ENCODE data around the gene INPP4B.

The INPP4B gene

DNA sequence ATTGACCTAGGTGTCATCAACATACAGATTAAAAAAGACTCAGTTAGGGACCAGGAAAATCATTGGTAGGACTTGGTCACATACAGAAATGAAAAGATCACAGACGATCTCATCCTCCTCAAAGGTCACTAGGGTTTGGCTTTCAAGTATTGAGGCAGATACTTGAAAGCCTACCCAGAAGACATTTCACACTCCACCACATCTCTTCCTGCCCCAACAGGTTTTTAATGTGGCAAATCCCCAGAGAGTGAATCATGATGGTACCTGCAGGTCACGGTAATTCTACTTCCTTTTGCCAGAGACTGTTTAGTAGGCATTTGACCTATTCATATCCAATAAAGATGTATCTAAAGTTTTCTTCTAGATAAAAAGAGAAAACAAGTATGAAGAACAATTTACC, 44.1 kb downstream of the INPP4B start:
- H3K9ac ChIP-seq (ENCODE audit: low read length in 2 of 2) = no peak overlapping the region
- no peaks in the 10 kb centered on the region for H3K9me3 ChIP-seq (ENCODE audit: control insufficient read depth in 2 of 2, low read length in 2 of 2)
- no peak overlapping the region for H3K27ac ChIP-seq (ENCODE audit: low read length)
- H3K36me3 ChIP-seq (ENCODE audit: control insufficient read depth in 2 of 2, insufficient read depth in 2 of 2, low read length in 2 of 2) = peaks cover 0 to 2% of the 10 kb centered on the region in 2 donors
- H3K4me1 ChIP-seq (ENCODE audit: control insufficient read depth, insufficient read depth, low read length) = no peaks in the 10 kb centered on the region
- H3K27me3 ChIP-seq (ENCODE audit: control insufficient read depth in 1 of 2, insufficient read depth in 2 of 2, low read length in 2 of 2) = no peaks in the 10 kb centered on the region
- no peak overlapping the region for H3K4me3 ChIP-seq (ENCODE audit: low read length in 2 of 2)

GRCh38 chr4:142781114-142781513, 65.0 kb downstream of the INPP4B start:
- Histone ChIP-seq H3K4me3 (ENCODE audit: low read length in 2 of 2) (no peak overlapping the region), H3K9me3 (ENCODE audit: control insufficient read depth in 2 of 2, low read length in 2 of 2) (no peaks in the 10 kb centered on the region), H3K9ac (ENCODE audit: low read length in 2 of 2) (no peak overlapping the region), H3K36me3 (ENCODE audit: control insufficient read depth in 2 of 2, insufficient read depth in 2 of 2, low read length in 2 of 2) (no peaks in the 10 kb centered on the region), H3K27ac (ENCODE audit: low read length) (no peak overlapping the region), H3K27me3 (ENCODE audit: control insufficient read depth in 1 of 2, insufficient read depth in 2 of 2, low read length in 2 of 2) (no peaks in the 10 kb centered on the region), H3K4me1 (ENCODE audit: control insufficient read depth, insufficient read depth, low read length) (no peaks in the 10 kb centered on the region)

DNA sequence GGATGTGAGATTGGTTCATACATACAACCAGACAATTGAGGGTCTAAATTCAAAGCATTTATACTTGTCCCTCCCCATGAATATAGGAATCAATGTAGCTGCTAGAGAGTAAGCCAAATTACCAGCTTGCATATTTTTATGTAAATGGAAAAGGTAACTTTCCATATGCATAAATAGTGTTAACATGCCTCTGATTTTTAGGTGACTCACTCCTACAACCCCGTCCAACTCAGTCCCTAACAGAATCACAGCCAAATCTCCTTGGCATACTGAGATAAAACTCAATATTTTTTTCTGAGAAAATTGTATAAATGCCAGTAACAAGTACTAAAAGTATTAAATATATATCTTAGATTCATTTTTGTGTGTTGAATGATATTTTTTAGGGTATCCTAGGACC, 67.2 kb downstream of the INPP4B start:
- Histone ChIP-seq H3K4me3 (ENCODE audit: low read length in 2 of 2) (no peak overlapping the region), H3K27ac (ENCODE audit: low read length) (no peak overlapping the region), H3K4me1 (ENCODE audit: control insufficient read depth, insufficient read depth, low read length) (no peaks in the 10 kb centered on the region), H3K36me3 (ENCODE audit: control insufficient read depth in 2 of 2, insufficient read depth in 2 of 2, low read length in 2 of 2) (no peaks in the 10 kb centered on the region), H3K27me3 (ENCODE audit: control insufficient read depth in 1 of 2, insufficient read depth in 2 of 2, low read length in 2 of 2) (no peaks in the 10 kb centered on the region), H3K9me3 (ENCODE audit: control insufficient read depth in 2 of 2, low read length in 2 of 2) (no peaks in the 10 kb centered on the region), H3K9ac (ENCODE audit: low read length in 2 of 2) (no peak overlapping the region)

GRCh38 chr4:142778430-142778829, 67.7 kb downstream of the INPP4B start:
- Histone ChIP-seq H3K27me3 (ENCODE audit: control insufficient read depth in 1 of 2, insufficient read depth in 2 of 2, low read length in 2 of 2) (no peaks in the 10 kb centered on the region), H3K36me3 (ENCODE audit: control insufficient read depth in 2 of 2, insufficient read depth in 2 of 2, low read length in 2 of 2) (no peaks in the 10 kb centered on the region), H3K27ac (ENCODE audit: low read length) (no peak overlapping the region), H3K4me3 (ENCODE audit: low read length in 2 of 2) (no peak overlapping the region), H3K9me3 (ENCODE audit: control insufficient read depth in 2 of 2, low read length in 2 of 2) (no peaks in the 10 kb centered on the region), H3K9ac (ENCODE audit: low read length in 2 of 2) (no peak overlapping the region), H3K4me1 (ENCODE audit: control insufficient read depth, insufficient read depth, low read length) (no peaks in the 10 kb centered on the region)

DNA sequence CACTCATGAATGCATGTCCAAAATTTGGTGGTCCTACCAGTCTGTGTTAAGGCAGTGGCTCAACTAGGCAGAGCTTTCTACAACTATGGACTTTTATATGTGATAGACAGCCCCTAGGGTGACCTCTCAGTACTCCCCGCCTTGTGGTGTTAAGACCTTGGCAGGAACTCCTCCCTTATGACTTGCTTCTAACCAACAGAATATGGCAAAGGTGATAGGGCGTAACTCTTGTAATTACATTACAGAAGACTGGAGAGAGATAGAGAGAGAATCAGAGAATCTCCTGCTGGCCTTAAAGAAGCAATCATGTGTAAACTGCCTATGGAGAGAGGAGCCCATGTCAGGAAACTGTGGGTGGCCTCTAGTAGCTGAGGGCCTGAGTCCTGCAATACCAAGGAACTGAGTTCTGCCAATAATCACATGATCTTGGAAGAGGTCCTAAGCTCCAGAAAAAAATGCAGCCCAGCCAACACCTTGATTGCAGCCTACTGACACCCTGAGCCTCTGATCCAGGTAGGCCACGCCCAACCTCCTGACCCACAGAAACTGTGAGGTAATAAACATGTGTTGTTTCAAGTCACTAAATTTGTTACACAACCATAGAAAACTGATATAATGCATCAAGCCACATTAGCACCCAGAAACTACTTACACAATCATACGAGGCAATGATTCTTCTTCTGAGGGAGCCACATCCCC, 68.9 kb downstream of the INPP4B start:
- Histone ChIP-seq H3K9me3 (ENCODE audit: control insufficient read depth in 2 of 2, low read length in 2 of 2) (no peaks in the 10 kb centered on the region), H3K36me3 (ENCODE audit: control insufficient read depth in 2 of 2, insufficient read depth in 2 of 2, low read length in 2 of 2) (no peaks in the 10 kb centered on the region), H3K27me3 (ENCODE audit: control insufficient read depth in 1 of 2, insufficient read depth in 2 of 2, low read length in 2 of 2) (no peaks in the 10 kb centered on the region), H3K27ac (ENCODE audit: low read length) (no peak overlapping the region), H3K4me3 (ENCODE audit: low read length in 2 of 2) (no peak overlapping the region), H3K9ac (ENCODE audit: low read length in 2 of 2) (no peak overlapping the region), H3K4me1 (ENCODE audit: control insufficient read depth, insufficient read depth, low read length) (no peaks in the 10 kb centered on the region)

GRCh38 chr4:142776026-142776425, 70.1 kb downstream of the INPP4B start:
- H3K9me3 ChIP-seq (ENCODE audit: control insufficient read depth in 2 of 2, low read length in 2 of 2) = no peaks in the 10 kb centered on the region

GRCh38 chr4:142773505-142773904, 72.6 kb downstream of the INPP4B start:
- Histone ChIP-seq H3K4me1 (ENCODE audit: control insufficient read depth, insufficient read depth, low read length) (no peaks in the 10 kb centered on the region), H3K36me3 (ENCODE audit: control insufficient read depth in 2 of 2, insufficient read depth in 2 of 2, low read length in 2 of 2) (no peaks in the 10 kb centered on the region), H3K9ac (ENCODE audit: low read length in 2 of 2) (no peak overlapping the region), H3K27ac (ENCODE audit: low read length) (no peak overlapping the region), H3K9me3 (ENCODE audit: control insufficient read depth in 2 of 2, low read length in 2 of 2) (no peaks in the 10 kb centered on the region), H3K27me3 (ENCODE audit: control insufficient read depth in 1 of 2, insufficient read depth in 2 of 2, low read length in 2 of 2) (no peaks in the 10 kb centered on the region), H3K4me3 (ENCODE audit: low read length in 2 of 2) (no peak overlapping the region)

More at GRCh38 chr4:142776026-142776425, 70.1 kb downstream of the INPP4B start:
- Histone ChIP-seq H3K9ac (ENCODE audit: low read length in 2 of 2) (no peak overlapping the region), H3K27ac (ENCODE audit: low read length) (no peak overlapping the region), H3K4me3 (ENCODE audit: low read length in 2 of 2) (no peak overlapping the region), H3K4me1 (ENCODE audit: control insufficient read depth, insufficient read depth, low read length) (no peaks in the 10 kb centered on the region), H3K36me3 (ENCODE audit: control insufficient read depth in 2 of 2, insufficient read depth in 2 of 2, low read length in 2 of 2) (no peaks in the 10 kb centered on the region), H3K27me3 (ENCODE audit: control insufficient read depth in 1 of 2, insufficient read depth in 2 of 2, low read length in 2 of 2) (no peaks in the 10 kb centered on the region)

GRCh38 chr4:142762280-142762679, 83.8 kb downstream of the INPP4B start:
- Histone ChIP-seq H3K9ac (ENCODE audit: low read length in 2 of 2) (no peak overlapping the region), H3K4me1 (ENCODE audit: control insufficient read depth, insufficient read depth, low read length) (no peaks in the 10 kb centered on the region), H3K9me3 (ENCODE audit: control insufficient read depth in 2 of 2, low read length in 2 of 2) (no peaks in the 10 kb centered on the region), H3K27me3 (ENCODE audit: control insufficient read depth in 1 of 2, insufficient read depth in 2 of 2, low read length in 2 of 2) (no peaks in the 10 kb centered on the region), H3K4me3 (ENCODE audit: low read length in 2 of 2) (no peak overlapping the region), H3K36me3 (ENCODE audit: control insufficient read depth in 2 of 2, insufficient read depth in 2 of 2, low read length in 2 of 2) (no peaks in the 10 kb centered on the region), H3K27ac (ENCODE audit: low read length) (no peak overlapping the region)

GRCh38 chr4:142752202-142752786, 93.8 kb downstream of the INPP4B start:
- Histone ChIP-seq H3K4me1 (ENCODE audit: control insufficient read depth, insufficient read depth, low read length) (no peaks in the 10 kb centered on the region), H3K36me3 (ENCODE audit: control insufficient read depth in 2 of 2, insufficient read depth in 2 of 2, low read length in 2 of 2) (no peaks in the 10 kb centered on the region), H3K9me3 (ENCODE audit: control insufficient read depth in 2 of 2, low read length in 2 of 2) (no peaks in the 10 kb centered on the region), H3K27ac (ENCODE audit: low read length) (peak overlapping the region; percentile 26), H3K9ac (ENCODE audit: low read length in 2 of 2) (no peak overlapping the region), H3K4me3 (ENCODE audit: low read length in 2 of 2) (no peak overlapping the region), H3K27me3 (ENCODE audit: control insufficient read depth in 1 of 2, insufficient read depth in 2 of 2, low read length in 2 of 2) (no peaks in the 10 kb centered on the region)

DNA sequence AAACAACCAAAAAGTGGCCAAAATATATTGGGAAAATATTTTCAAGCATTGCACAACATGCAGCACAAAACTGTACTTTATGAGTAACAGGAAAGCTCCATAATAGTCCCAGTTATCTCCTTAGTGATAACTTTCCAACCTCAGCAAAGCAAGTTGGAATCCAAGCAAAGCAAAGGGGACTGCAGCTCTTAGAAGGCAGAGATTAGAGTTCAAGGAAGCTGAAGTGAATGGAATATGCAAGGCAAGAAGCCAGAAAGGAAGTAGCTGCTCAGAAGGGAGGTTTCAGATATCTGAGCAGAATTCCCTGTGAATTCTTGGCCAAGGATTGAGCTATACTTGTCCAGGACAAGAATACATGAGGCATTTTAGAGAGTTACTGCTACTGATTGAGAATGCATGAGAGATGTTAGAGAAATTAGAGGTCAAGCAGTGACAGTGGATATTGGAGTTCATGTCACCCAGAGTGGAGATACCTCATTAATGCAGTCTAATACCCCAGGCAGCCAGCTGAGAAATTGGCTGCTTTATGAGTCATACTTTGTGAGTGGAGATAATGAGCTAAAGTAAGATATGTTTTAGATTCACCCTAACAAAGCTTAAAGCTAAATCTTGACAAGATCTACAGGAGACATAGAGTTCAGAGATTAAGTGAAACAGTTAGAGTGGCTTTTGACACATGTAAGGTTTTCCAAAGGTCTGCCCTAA, 102.8 kb downstream of the INPP4B start:
- H3K9ac ChIP-seq (ENCODE audit: low read length in 2 of 2) = no peak overlapping the region
- H3K4me3 ChIP-seq (ENCODE audit: low read length in 2 of 2) = no peak overlapping the region
- H3K27ac ChIP-seq (ENCODE audit: low read length) = no peak overlapping the region
- no peaks in the 10 kb centered on the region for H3K9me3 ChIP-seq (ENCODE audit: control insufficient read depth in 2 of 2, low read length in 2 of 2)
- no peaks in the 10 kb centered on the region for H3K4me1 ChIP-seq (ENCODE audit: control insufficient read depth, insufficient read depth, low read length)
- H3K27me3 ChIP-seq (ENCODE audit: control insufficient read depth in 1 of 2, insufficient read depth in 2 of 2, low read length in 2 of 2) = no peaks in the 10 kb centered on the region
- no peaks in the 10 kb centered on the region for H3K36me3 ChIP-seq (ENCODE audit: control insufficient read depth in 2 of 2, insufficient read depth in 2 of 2, low read length in 2 of 2)

- Histone ChIP-seq H3K36me3 (ENCODE audit: control insufficient read depth in 2 of 2, insufficient read depth in 2 of 2, low read length in 2 of 2) (no peaks in the 10 kb centered on the region), H3K27ac (ENCODE audit: low read length) (no peak overlapping the region), H3K27me3 (ENCODE audit: control insufficient read depth in 1 of 2, insufficient read depth in 2 of 2, low read length in 2 of 2) (no peaks in the 10 kb centered on the region), H3K4me1 (ENCODE audit: control insufficient read depth, insufficient read depth, low read length) (no peaks in the 10 kb centered on the region), H3K9me3 (ENCODE audit: control insufficient read depth in 2 of 2, low read length in 2 of 2) (no peaks in the 10 kb centered on the region), H3K9ac (ENCODE audit: low read length in 2 of 2) (no peak overlapping the region), H3K4me3 (ENCODE audit: low read length in 2 of 2) (no peak overlapping the region)
Measured at GRCh38 chr4:142741995-142742394, 104.1 kb downstream of the INPP4B start.
